Central memory CD4-positive, alpha-beta T cell (primary cell): Measurements from ENCODE around the gene BMAL1.
"Not testable (repeated sequence)": the region's sequence is repeated elsewhere in the genome, so short reads cannot be mapped to it uniquely, and the experiment has no call there.

Experiments used
- DNase-seq: peaks from one replicate; pipeline ENCODE4 v3.0.0; 2022

The BMAL1 gene

DNA sequence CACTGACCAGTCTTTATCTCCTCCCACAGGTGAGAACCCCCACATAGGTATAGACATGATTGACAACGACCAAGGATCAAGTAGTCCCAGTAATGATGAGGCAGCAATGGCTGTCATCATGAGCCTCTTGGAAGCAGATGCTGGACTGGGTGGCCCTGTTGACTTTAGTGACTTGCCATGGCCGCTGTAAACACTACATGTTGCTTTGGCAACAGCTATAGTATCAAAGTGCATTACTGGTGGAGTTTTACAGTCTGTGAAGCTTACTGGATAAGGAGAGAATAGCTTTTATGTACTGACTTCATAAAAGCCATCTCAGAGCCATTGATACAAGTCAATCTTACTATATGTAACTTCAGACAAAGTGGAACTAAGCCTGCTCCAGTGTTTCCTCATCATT lies 109.0 kb downstream of the BMAL1 start:
- DNase-seq: no peak

DNA sequence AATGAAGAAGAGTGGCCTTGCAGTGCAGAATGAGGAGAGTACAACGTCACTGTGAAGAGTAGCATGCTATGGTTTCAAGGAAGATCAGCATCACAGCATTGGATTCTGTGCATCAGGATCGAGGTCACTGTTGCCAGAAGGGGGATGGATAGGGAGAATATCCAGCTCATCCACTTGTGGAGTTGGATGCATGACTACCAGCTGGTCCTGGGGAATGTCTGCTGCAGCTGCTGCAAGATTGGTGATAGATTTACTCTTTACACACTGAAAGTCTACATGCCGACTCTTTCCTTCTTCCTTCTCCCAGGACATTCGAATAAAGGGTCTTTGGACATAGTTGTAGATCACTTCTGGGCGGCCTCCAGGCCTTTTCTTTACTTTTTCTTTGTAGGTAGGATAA lies 111.2 kb downstream of the BMAL1 start:
- no peak for DNase-seq

DNA sequence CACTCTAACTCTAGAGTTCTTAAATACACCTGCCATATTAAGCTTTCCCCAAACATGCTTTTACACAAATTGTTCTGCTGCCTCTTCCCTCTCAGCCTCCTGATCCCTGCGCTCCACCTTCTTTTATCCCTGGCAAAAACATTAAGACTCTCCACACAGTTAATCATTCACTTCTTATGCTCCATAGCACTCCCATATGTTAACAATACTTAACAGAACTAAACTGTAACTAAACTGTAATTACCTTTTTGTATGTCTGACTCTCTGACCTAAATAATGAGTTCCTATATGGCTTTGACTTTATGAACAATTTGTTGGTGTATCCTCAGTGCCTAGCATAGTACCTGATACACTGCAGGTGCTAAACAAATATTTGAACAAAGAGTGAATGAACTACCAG lies 113.6 kb downstream of the BMAL1 start:
- no peak for DNase-seq

DNA sequence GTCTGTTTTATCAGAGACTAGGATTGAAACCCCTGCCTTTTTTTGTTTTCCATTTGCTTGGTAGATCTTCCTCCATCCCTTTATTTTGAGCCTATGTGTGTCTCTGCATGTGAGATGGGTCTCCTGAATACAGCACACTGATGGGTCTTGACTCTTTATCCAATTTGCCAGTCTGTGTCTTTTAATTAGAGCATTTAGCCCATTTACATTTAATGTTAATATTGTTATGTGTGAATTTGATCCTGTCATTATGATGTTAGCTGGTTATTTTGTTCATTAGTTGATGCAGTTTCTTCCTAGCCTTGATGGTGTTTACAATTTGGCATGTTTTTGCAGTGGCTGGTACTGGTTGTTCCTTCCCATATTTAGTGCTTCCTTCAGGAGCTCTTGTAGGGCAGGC lies 120.7 kb downstream of the BMAL1 start:
- not testable (repeated sequence) for DNase-seq

DNA sequence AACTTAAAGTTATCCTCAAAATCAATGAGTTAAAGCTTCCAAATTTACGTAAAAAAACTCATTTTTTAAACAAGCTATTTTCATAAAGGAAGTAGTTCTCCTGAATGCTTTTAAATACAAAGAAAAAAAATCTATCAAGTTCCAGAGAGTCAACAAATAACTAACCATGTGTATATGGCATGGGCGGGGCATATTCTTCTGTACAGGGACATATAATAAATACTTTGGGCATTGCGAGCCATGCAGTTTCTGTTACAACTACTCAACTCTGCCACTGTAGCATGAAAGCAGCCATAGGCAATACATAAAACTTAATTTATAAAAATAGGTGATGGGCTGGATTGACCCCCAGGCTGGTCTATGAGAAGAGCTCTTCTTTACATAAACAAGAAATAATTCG lies 127.6 kb downstream of the BMAL1 start:
- DNase-seq: no peak

DNA sequence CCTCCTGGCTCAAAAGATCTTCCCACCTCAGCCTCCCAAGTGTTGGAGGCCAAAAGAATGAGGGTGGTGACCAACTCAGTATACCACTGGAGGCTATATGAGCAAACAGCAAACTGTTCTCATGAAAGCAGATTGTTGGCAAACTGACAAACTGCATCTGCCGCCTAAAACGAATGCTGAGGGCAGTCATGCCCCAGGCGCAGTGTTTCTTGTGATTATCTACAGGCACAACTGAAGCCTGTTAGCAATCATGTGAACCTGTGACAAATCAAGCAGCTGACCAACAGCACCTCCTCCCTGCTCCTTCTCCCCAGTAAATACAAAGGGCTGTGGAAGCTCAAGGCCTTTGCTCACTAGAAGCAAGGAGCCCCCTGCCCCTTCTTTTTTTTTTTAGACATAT lies 137.6 kb downstream of the BMAL1 start:
- no peak for DNase-seq

DNA sequence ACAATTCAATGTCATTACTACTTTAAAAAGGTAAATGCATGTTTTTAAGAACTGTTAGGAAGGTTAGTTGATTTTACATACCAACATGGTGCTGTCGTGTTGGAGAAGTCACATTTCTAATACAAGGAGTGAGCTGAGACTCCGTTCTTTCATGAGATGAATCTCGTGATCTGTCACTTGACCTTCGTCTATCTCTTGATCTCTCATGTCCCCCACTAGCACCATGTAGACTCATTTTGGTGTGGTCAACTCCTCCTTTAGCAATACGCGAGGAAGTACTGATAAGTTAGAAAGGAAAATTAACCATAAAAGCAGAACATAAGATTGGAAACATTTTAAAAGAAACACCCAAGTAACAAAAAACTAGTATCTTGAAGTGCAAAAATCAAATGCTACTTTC lies 144.0 kb downstream of the BMAL1 start:
- no peak for DNase-seq

DNA sequence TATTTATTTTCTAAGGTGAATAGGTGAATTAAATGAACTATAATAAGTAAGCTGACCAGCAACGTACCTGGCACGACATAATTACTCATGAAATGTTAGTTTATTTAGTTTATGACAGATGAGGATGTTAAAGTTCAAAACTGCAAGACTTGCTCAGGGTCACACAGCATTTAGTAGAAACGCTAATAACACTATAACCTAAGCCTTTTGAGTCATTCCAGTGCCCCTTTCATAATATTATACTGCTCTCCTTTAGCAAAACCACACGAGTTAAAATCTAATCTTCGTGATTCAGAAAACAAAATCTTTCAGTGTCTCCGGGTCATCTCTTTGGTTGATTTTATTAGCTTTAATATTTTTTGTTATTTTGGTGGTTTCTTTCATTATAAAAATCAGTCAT lies 145.8 kb downstream of the BMAL1 start:
- no peak for DNase-seq

DNA sequence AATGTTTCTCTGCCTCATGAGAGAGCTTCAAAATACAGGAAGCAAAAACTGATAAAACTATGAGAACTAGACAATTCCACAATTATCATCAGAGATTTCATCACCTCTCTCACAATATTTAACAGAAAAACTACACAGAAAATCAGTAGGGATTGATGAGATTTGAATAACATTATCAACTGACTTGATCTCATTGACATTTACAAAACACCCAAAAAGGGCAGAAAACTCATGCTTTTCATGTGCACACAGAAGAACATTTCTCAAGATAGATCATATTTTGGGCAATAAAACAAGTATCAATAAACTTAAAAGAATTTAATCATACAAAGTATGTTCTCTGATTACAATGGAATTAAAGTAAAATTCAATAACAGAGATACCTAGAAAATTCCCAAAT lies 149.8 kb downstream of the BMAL1 start:
- DNase-seq: no peak

DNA sequence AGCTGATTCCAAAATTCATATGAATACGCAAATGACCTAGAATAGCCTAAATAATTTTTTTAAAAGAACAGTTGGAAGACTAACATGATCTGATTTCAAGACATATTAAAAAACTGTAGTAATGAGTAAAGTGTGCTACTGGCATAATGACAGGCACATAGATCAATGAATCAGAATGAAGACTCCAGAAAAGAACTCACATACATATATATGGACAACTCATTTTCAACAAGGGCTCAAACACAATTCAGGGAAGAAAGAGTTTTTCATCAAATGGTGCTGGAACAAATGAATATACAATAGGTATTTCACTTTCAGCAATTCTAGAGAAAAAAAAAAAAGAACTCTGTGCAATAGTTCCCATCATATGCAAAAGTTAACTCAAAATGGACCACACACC lies 151.7 kb downstream of the BMAL1 start:
- DNase-seq: no peak

DNA sequence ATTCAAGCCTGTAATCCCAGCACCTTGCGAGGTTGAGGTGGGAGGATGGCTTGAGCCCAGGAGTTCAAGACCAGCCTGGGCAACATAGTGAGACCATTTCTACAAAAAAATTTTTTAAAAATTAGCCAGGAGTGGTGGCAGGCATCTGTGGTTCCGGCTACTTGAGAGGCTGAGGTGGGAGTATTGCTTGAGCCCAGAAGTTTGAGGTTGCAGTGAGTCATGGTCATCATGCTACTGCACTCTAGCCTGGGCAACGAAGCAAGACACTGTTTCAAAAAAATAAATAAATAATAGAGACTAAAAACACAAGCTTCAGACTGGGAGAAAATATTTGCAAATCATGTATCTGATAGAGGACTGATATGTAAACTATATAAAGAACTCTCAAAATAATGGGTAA lies 152.2 kb downstream of the BMAL1 start:
- DNase-seq: no peak

DNA sequence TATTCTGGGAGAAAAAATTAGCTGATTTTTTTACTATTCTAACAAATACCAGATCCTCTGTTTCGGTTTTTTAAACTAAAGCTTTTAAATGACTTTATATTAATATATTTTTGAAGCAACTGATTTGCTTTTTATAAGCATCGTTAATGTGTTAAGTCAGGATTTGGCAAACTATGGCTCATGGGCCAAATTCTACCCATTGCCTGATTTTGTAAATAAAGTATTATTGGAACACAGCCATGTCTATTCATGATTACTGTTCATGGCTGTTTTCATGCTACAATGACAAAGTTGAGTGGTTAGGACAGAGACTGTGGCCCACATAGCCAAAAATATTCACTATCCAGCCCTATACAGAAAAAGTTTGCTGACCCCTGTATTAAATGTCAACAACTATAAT lies 155.8 kb downstream of the BMAL1 start:
- DNase-seq: no peak

DNA sequence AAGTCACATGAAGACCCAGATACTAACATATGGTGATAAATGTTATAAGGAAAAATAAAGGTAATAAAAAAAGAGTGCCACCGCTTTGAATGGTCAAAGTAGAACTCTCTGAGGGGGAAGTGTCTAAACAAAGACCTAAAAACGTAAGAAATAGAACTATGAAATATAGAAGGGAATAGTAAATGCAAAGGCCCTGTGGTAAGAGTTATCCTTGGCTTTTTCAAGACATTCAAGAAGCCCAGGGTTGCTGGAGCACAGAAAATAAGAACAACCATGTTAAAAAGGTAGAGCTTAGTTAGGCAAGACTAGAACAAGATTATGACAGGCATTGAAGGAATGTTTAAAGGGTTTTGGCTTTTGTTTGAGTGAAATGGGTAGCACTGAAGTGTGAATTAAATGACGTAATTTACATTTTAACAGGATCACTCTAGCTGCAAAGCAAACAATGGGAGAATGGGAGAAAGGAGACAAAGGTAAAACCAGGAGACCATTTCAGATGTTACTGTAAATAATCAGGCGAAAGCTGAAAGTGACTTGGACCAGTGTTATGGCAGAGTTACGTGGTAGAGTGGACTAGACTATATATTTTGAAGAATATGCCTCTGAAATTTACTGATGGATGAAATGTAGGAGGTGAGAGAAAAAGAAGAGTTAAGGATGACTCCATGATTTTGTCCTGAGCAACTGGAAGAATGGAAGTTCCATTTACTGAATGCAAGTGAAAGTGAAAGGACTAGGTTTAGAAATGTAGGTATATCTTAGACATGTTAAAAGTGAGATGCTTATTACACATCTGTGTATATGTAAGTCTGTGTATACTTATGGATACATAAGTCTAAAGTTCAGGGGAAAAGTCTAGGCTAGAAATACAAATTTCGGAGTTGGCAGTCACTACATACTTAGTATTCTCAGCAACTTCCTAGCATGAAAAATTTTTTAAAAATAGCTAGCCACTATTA lies 156.9 kb downstream of the BMAL1 start:
- DNase-seq: no peak

DNA sequence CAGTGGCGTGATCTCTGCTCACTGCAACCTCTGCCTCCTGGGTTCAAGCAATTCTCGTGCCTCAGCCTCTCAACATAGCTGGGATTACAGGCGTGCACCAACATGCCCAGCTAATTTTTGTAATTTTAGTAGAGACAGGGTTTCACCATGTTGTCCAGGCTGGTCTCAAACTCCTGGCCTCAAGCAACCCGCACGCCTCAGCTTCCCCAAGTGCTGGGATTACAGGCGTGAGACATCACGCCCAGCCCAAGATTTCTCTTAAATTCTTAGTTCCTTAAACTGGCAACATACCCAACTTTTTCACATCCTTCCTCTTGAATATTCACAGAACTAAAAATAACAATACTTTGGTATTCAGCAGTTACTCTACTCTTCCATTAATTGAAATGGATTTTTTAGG lies 159.2 kb downstream of the BMAL1 start:
- not testable (repeated sequence) for DNase-seq
